ENCODE results near the gene MEI1.

DNA sequence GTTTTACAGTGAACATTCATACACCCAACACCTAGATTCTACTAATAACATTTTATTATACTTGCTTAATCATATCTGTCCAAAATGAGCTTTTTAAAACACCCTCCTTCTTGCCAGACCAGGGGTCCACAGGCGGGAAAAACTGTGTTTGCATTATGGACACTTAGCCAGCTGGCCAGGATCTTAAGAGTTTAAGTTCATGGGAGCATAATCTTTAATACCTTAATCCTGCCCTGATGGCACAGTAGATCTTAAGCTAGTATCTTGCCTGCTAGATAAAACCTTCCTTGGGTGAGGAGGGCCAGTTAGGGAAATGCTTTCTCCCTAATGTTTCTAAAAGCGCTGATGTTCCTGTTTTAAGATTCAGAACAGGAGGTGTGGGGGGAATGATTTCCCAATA is 88.0 kb downstream of the MEI1 start:
- TF ChIP-seq, protein P1, sequence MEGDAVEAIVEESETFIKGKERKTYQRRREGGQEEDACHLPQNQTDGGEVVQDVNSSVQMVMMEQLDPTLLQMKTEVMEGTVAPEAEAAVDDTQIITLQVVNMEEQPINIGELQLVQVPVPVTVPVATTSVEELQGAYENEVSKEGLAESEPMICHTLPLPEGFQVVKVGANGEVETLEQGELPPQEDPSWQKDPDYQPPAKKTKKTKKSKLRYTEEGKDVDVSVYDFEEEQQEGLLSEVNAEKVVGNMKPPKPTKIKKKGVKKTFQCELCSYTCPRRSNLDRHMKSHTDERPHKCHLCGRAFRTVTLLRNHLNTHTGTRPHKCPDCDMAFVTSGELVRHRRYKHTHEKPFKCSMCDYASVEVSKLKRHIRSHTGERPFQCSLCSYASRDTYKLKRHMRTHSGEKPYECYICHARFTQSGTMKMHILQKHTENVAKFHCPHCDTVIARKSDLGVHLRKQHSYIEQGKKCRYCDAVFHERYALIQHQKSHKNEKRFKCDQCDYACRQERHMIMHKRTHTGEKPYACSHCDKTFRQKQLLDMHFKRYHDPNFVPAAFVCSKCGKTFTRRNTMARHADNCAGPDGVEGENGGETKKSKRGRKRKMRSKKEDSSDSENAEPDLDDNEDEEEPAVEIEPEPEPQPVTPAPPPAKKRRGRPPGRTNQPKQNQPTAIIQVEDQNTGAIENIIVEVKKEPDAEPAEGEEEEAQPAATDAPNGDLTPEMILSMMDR (IDR thresholded peaks at IDR 0.05), result no peak
- no peak for TF ChIP-seq POLR2A (IDR thresholded peaks at IDR 0.05)
